GM12873 (cell line): ENCODE data around the gene RBFOX2.

Experiments used
- CTCF ChIP-seq: IDR thresholded peaks from 2 replicates; pipeline ENCODE4 v1.5.1; 2012; ENCODE audit warnings: low read depth, mild to moderate bottlenecking, moderate library complexity, low read length, control low read depth; ENCODE audit not compliant: insufficient read depth; ENCODE audit errors: missing control alignments

The RBFOX2 gene

GRCh38 chr22:35819421-35819820, 209.2 kb downstream of the RBFOX2 start:
- TF ChIP-seq CTCF: no peak

DNA sequence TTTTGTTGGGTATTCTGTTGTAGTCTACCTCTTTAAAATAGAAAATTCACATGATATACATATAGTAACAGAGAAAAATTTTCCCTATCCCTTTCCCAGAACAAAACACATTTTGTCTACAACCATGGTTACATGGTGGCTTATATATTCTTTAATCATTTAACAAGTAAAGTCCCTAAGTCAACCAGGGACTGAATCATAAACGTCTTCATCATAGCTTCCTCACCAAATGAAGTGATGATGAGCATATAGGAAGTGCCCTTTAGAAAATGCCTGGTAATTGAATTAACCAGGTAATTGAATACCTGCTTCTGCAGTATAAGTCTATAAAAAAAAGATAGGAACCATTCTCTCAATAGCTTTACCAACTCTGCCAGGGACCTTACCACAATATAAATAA, 209.7 kb downstream of the RBFOX2 start:
- no peak for TF ChIP-seq CTCF

DNA sequence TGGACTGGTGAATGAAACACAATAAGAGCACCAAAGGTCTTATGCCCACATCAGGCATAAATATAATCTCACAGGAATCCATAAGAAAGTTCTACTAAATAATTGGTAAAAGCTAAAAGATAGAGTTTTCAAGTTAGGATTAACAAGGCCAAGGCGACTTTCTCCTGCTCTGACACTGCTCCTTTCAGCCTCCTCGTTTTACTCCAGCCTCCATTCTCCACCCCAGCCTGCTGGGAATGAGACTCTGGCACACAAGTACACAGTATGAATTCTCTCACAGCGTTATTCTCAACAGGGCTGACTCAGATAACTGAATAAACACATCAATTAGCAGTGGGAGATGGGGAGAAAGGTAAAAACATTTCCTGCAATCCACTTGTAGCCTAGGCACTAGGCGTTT, 216.0 kb downstream of the RBFOX2 start:
- TF ChIP-seq CTCF: no peak

- TF ChIP-seq CTCF: no peak
Observed at GRCh38 chr22:35811670-35812069, 217.0 kb downstream of the RBFOX2 start.

DNA sequence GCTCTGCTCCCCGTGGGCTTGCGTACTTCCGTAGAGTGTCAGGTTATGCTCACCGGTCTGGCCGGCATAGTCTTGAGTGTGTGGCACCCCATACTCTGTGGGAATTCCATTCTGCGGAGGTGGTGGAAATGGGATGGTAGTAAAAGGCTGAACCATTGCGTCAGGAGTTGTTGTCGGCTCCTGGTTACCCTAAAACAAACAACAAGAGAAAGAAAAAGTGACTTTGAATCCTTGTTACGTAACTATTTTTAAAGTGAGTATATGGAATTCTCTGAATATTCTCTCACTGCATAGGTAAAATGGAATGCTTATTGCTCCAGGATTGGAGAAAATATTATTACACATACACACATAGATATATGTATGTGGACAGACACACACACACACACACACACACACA, 218.8 kb downstream of the RBFOX2 start:
- no peak for TF ChIP-seq CTCF

DNA sequence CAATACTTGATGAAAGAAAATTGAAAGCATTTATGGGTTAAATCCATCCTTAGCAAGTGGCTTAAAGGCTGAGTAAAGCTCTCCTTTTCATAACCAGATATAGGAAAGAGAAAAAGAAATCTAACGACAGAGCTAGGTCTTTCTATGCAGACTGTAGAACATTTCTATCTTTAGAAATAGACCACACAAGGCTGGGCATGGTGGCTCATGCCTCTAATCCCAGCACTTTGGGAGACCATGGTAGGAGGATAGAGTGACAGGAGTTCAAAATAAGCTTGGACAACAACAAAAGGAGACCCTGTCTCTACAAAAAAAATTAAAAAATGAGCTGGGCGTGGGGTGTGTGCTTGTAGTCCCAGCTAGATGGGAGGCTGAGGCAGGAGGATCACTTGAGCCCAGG, 220.2 kb downstream of the RBFOX2 start:
- TF ChIP-seq CTCF: no peak

DNA sequence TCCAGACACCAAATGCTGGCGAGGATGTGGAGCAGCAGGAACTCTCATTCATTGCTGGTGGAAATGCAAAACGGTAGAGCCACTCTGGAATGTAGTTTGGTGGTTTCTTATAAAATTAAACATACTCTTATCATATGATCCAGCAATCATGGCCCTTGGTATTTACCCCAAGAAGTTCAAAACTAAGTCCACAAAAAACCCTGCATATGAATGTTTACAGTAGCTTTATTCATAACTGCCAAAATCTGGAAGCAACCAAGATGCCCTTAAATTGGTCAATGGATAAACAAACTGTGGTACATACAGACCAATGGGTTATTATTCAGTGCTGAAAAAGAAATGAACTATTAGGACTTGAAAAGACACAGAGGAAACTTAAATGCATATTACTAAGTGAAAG, 223.2 kb downstream of the RBFOX2 start:
- TF ChIP-seq CTCF: no peak

DNA sequence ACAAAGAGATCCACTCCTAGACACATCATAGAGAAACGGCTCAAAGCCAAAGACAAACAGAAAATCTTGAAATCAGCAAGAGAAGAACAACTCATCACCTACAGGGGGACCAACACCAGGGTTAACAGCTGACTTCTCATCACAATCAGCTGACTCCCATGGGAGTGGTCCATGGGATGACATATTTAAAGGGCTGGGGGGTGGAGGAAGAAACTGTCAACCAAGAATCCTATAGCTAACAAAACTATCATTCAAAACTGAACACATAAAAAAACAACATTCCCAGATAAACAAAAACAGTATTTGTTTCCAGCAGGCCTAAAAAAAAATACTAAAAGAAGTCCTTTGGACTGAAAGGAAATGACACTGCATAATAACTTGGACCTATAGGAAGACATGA, 224.2 kb downstream of the RBFOX2 start:
- TF ChIP-seq CTCF: no peak
